NT2/D1 (cell line): Measurements from ENCODE around the gene RPL18.

Experiments used
- DNase-seq: peaks from one replicate; pipeline ENCODE4 v3.0.0-alpha.2; 2011; ENCODE audit warnings: low read depth, low spot score
- H3K27me3 ChIP-seq: 2 replicates; pipeline ENCODE4 v1.6.0; 2011; ENCODE audit warnings: mild to moderate bottlenecking; ENCODE audit not compliant: insufficient read length, insufficient read depth
- H3K36me3 ChIP-seq: 2 replicates; pipeline ENCODE4 v1.6.1; 2011; ENCODE audit warnings: mild to moderate bottlenecking, low read length, mixed read lengths; ENCODE audit not compliant: insufficient read depth, insufficient read length
- H3K4me1 ChIP-seq: 2 replicates; pipeline ENCODE4 v1.5.1; 2011; ENCODE audit not compliant: insufficient read depth, insufficient read length
- H3K4me3 ChIP-seq: 2 replicates; pipeline ENCODE4 v1.5.1; 2011; ENCODE audit warnings: low read depth; ENCODE audit not compliant: insufficient read length
- H3K9ac ChIP-seq: 2 replicates; pipeline ENCODE4 v1.6.0; 2011; ENCODE audit warnings: low read depth; ENCODE audit not compliant: insufficient read length
- H3K9me3 ChIP-seq: 2 replicates; pipeline ENCODE4 v1.5.1; 2011; ENCODE audit warnings: mild to moderate bottlenecking, low read length; ENCODE audit not compliant: insufficient read depth
- SUZ12 ChIP-seq: IDR thresholded peaks from 2 replicates; pipeline ENCODE4 v1.6.1; 2011; ENCODE audit not compliant: insufficient read length, insufficient read depth; ENCODE audit errors: extremely low read depth
- YY1 ChIP-seq: IDR thresholded peaks from 2 replicates; pipeline ENCODE4 v1.6.1; 2011; ENCODE audit not compliant: insufficient read length, insufficient read depth
- ZNF274 ChIP-seq: IDR thresholded peaks from 2 replicates; pipeline ENCODE4 v1.6.1; 2011; ENCODE audit warnings: mild to moderate bottlenecking, low read depth, low read length

The RPL18 gene

DNA sequence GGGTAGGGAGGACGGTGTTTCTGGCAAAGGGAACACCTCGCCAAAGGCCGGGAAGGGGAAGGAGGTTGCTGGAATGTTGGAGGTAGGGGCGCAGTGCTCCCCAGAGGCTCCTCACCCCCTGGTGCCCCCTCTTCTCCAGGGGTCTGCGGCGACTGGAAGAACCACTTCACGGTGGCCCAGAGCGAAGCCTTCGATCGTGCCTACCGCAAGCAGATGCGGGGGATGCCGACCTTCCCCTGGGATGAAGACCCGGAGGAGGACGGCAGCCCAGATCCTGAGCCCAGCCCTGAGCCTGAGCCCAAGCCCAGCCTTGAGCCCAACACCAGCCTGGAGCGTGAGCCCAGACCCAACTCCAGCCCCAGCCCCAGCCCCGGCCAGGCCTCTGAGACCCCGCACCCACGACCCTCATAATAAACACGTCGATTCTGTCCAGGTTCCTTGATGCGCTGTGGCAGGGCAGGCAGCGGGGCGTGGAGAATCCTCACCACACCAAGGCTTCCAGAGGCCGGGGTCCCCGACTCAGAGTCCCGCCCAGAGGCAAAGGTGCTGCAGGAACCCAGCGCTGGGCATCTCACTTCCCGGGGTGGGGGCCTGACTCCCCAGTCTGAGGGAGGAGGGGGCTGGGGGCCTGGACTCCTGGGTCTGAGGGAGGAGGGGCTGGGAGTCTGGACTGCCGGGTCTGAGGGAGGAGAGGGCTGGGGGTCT is 19.8 kb downstream of the RPL18 start:
- TF ChIP-seq ZNF274 (no peak), SUZ12 (no peak)
- H3K4me3 ChIP-seq: no peak overlapping the region
- no peak overlapping the region for H3K9ac ChIP-seq
- H3K27me3 ChIP-seq: no peaks in the 10 kb centered on the region
- H3K4me1 ChIP-seq: no peaks in the 10 kb centered on the region
- no peak for DNase-seq
- peaks cover 6% of the 10 kb centered on the region for H3K36me3 ChIP-seq
- H3K9me3 ChIP-seq: no peaks in the 10 kb centered on the region

DNA sequence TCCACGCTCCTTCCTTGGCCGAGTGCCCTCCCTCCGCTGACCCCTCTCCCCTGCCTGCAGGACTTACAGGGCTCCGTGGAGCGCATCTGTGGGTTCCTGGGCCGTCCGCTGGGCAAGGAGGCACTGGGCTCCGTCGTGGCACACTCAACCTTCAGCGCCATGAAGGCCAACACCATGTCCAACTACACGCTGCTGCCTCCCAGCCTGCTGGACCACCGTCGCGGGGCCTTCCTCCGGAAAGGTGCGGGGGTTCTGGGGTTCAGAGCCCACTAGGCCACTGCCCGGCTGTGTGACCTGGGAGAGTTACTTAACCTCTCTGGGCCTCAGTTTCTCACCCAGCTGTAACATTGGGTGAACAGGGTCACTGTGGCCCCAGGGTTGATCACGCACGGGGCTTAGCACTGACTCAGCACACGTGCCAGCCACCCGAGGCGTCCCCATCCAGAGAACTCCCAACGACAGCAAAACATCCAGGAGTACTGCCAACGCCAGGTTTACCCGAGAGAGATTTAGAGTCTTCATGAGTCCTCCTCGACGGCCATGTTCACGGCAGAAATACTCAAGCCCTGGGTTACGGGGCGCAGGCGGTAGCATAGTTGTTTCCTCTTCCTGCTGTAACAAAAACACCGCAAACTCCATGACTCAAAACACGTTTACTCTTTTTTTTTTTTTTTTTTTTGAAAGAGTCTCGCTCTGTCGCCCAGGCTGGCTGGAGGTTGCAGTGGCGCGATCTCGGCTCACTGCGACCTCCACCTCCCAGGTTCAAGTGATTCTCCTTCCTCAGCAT is 22.1 kb downstream of the RPL18 start:
- peak overlapping the region; percentile 2 for H3K4me3 ChIP-seq
- no peak for DNase-seq
- TF ChIP-seq SUZ12 (no peak), ZNF274 (no peak), YY1 (no peak)
- H3K4me1 ChIP-seq: no peaks in the 10 kb centered on the region
- no peaks in the 10 kb centered on the region for H3K9me3 ChIP-seq
- no peaks in the 10 kb centered on the region for H3K36me3 ChIP-seq
- peak overlapping the region; percentile 21 for H3K9ac ChIP-seq
- H3K27me3 ChIP-seq: no peaks in the 10 kb centered on the region

DNA sequence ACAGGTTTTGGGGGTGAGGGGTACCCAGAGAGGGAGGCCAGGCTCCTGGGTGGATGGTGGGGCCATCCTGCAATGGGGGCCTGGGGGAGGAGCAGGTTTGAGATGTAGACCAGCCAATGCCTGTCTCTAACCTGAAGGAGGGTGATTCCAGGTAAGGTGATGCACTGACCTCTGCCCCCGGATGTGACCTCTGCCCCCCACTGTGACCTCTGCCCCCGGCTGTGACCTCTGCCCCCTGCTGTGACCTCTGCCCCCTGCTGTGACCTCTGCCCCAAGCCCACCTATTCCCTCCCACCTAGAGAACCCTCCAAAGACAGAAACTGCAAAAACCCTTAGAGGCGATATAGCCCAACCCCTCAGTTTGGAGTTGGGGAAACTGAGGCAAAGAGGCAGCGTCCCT is 22.7 kb downstream of the RPL18 start:
- Histone ChIP-seq H3K36me3 (no peaks in the 10 kb centered on the region), H3K9me3 (no peaks in the 10 kb centered on the region), H3K27me3 (no peaks in the 10 kb centered on the region), H3K9ac (no peak overlapping the region), H3K4me3 (no peak overlapping the region), H3K4me1 (no peaks in the 10 kb centered on the region)
- DNase-seq: no peak
- TF ChIP-seq YY1: no peak
- TF ChIP-seq ZNF274: no peak
- TF ChIP-seq SUZ12: no peak

DNA sequence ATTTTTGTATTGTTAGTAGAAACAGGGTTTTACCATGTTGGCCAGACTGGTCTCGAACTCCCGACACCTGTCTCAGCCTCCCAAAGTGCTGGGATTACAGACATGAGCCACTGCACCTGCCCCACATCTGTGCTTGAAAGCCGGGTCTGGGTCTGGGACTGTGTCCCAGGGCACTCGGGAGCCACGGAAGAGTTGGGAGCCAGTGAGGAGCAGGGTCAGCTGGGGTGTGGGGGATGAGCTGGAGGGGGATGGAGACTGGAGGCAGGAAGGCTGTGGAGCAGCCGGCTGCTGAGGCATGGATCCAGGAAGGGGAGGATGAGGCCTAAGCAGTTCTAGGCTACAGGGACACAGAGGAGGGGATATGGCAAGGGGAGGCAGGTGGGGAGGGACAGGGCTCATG is 23.1 kb downstream of the RPL18 start:
- no peak for DNase-seq
- Histone ChIP-seq H3K9me3 (no peaks in the 10 kb centered on the region), H3K4me1 (no peaks in the 10 kb centered on the region), H3K36me3 (no peaks in the 10 kb centered on the region), H3K9ac (no peak overlapping the region), H3K4me3 (no peak overlapping the region), H3K27me3 (no peaks in the 10 kb centered on the region)
- TF ChIP-seq ZNF274: no peak
- no peak for TF ChIP-seq SUZ12
- TF ChIP-seq YY1: no peak

DNA sequence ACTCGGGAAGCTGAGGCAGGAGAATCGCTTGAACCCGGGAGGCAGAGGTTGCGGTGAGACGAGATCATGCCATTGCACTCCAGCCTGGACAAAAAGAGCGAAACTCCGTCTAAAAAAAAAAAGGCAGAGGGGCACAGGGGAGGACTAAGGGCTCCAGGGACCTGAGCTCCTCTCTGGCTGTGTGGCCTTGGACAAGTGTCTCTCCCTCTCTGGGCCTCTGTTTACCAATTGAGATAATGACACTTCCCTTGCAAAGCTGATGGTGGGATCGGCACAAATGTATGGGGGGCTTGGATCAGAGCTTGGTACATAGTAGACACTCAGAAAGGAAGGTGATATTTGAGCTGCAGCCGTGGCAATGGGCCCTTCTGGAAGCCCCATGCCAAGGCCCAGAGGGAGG is 23.8 kb downstream of the RPL18 start:
- no peak overlapping the region for H3K9ac ChIP-seq
- H3K4me3 ChIP-seq: no peak overlapping the region
- no peak for TF ChIP-seq ZNF274
- TF ChIP-seq YY1: no peak
- no peak for TF ChIP-seq SUZ12
- H3K27me3 ChIP-seq: no peaks in the 10 kb centered on the region
- no peaks in the 10 kb centered on the region for H3K9me3 ChIP-seq
- no peak for DNase-seq
- H3K4me1 ChIP-seq: no peaks in the 10 kb centered on the region
- H3K36me3 ChIP-seq: no peaks in the 10 kb centered on the region

DNA sequence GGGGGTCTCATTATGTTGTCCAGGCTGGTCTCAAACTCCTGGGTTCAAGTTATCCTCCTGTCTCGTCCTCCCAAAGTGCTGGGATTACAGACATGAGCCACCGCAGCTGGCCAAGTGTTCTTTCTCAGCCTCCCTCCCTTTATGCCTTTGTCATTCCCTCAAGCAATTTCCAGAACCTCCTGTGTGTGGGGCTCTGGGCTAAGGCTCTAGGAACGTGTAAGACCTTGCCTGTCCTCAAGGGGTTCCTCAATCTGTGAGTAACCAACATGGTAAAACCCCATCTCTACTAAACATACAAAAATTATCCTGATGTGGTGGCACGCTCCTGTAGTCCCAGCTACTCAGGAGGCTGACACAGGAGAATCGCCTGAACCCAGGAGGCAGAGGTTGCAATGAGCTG is 28.0 kb downstream of the RPL18 start:
- H3K4me3 ChIP-seq: no peak overlapping the region
- H3K9ac ChIP-seq: no peak overlapping the region
- DNase-seq: no peak
- TF ChIP-seq YY1: no peak
- no peak for TF ChIP-seq ZNF274
- no peak for TF ChIP-seq SUZ12
- H3K9me3 ChIP-seq: no peaks in the 10 kb centered on the region
- H3K27me3 ChIP-seq: no peaks in the 10 kb centered on the region
- peaks cover 3% of the 10 kb centered on the region for H3K4me1 ChIP-seq
- no peaks in the 10 kb centered on the region for H3K36me3 ChIP-seq

DNA sequence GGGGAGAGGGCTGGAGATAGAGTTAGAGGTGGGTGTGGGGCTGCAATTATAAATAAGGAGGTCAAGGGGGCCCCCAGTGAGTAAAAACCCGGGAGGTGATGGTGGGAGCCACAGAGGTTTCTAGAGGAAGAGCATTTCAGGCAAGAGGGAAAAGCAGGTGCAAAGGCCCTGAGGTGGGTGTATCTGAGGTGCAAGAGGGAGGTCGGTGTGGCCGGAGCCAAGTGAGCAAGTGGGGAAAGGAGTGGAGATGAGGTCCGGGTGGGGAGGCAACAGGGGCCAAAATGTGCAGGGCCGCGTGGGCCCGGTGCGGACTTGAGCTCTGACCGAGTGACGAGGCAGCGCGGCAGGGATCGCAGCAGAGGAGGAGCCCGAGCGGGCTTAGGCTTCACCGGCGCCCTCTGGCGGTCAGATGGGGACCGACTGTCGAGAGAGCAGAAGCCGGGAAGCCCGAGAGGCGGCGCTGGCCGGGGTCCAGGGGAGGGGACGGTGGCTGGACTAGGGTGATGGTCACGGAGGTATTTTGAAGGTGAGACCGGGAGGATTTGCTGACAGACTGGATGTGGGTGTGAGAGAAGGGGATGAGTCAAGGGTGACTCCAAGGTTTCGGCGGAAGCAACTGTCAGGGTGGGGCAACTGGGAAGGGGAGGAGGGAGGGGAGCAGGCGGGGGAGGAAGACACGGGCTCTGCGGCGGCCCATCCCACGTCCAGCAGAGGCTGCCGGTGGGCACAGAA is 30.1 kb downstream of the RPL18 start:
- Histone ChIP-seq H3K4me3 (peak overlapping the region; percentile 27), H3K27me3 (no peaks in the 10 kb centered on the region), H3K9ac (peak overlapping the region; percentile 44), H3K9me3 (no peaks in the 10 kb centered on the region), H3K4me1 (peaks cover 3% of the 10 kb centered on the region), H3K36me3 (no peaks in the 10 kb centered on the region)
- no peak for TF ChIP-seq YY1
- no peak for TF ChIP-seq ZNF274
- TF ChIP-seq SUZ12: no peak
- peak; percentile 63 for DNase-seq
